ENCODE results near the gene CHML.

Gene CHML

DNA sequence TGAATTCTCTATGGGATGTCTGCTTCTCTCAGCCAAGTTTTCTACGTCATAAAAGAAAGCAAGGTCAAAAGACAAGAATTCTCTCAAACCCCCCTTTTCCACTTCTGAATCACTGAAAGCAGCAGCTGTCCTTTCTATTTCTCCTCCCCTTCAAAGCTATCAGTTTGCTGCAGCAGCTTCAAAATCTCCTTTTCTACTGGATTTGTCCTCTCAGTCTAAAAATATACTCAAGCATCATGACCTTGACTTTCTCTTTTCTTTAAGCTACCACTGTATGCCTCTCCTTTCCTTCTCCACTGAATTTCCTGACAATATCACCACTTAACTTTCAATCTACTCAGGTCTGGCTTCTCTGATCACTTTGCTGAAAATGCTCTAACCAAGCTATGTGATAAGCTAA is 13.8 kb upstream of the CHML start:
- H2AFZ ChIP-seq (ENCODE audit: low read length) = no peak overlapping the region
- no peaks in the 10 kb centered on the region for H3K79me2 ChIP-seq (ENCODE audit: insufficient read depth, low read length)
- no peak overlapping the region for H3K27ac ChIP-seq (ENCODE audit: low read depth, low read length, poor library complexity, severe bottlenecking)
- H3K36me3 ChIP-seq (ENCODE audit: insufficient read depth, low read length) = no peaks in the 10 kb centered on the region
- no peaks in the 10 kb centered on the region for H3F3A ChIP-seq (ENCODE audit: insufficient read depth, low read length)
- no peaks in the 10 kb centered on the region for H4K20me1 ChIP-seq (ENCODE audit: insufficient read depth, low read length)
- no peaks in the 10 kb centered on the region for H3K4me1 ChIP-seq (ENCODE audit: insufficient read depth, low read length, severe bottlenecking)
- H3K4me3 ChIP-seq (ENCODE audit: low read depth, low read length, poor library complexity, severe bottlenecking) = no peak overlapping the region
- TF ChIP-seq EZH2 (IDR thresholded peaks at IDR 0.05; ENCODE audit: borderline replicate concordance, low read length) (no peak), CTCF (IDR thresholded peaks at IDR 0.05; ENCODE audit: low read length) (no peak)
- H3K9me2 ChIP-seq (ENCODE audit: low read depth, low read length) = no peaks in the 10 kb centered on the region
- H3K27me3 ChIP-seq (ENCODE audit: insufficient read depth, low read length) = no peaks in the 10 kb centered on the region
- no peak overlapping the region for H3K9ac ChIP-seq (ENCODE audit: low read length)
- no peak overlapping the region for H3K4me2 ChIP-seq (ENCODE audit: low read length)
- no peaks in the 10 kb centered on the region for H3K9me3 ChIP-seq (ENCODE audit: low read length)

- Histone ChIP-seq H3K4me3 (ENCODE audit: low read depth, low read length, poor library complexity, severe bottlenecking) (no peak within 1 kb of the TSS), H3K79me2 (ENCODE audit: insufficient read depth, low read length) (no peaks in the 10 kb centered on the region), H4K20me1 (ENCODE audit: insufficient read depth, low read length) (no peaks in the 10 kb centered on the region), H3K36me3 (ENCODE audit: insufficient read depth, low read length) (no peaks in the 10 kb centered on the region), H3K9me3 (ENCODE audit: low read length) (no peaks in the 10 kb centered on the region), H3K4me2 (ENCODE audit: low read length) (no peak within 1 kb of the TSS), H3K27me3 (ENCODE audit: insufficient read depth, low read length) (no peaks in the 10 kb centered on the region), H3K9ac (ENCODE audit: low read length) (no peak within 1 kb of the TSS), H3K27ac (ENCODE audit: low read depth, low read length, poor library complexity, severe bottlenecking) (no peak within 1 kb of the TSS), H2AFZ (ENCODE audit: low read length) (no peak within 1 kb of the TSS), H3K4me1 (ENCODE audit: insufficient read depth, low read length, severe bottlenecking) (no peaks in the 10 kb centered on the region), H3F3A (ENCODE audit: insufficient read depth, low read length) (no peaks in the 10 kb centered on the region), H3K9me2 (ENCODE audit: low read depth, low read length) (no peaks in the 10 kb centered on the region)
- no peak for TF ChIP-seq CTCF (IDR thresholded peaks at IDR 0.05; ENCODE audit: low read length)
- TF ChIP-seq EZH2 (IDR thresholded peaks at IDR 0.05; ENCODE audit: borderline replicate concordance, low read length) = no peak
These were observed 11.8 kb upstream of the CHML start, which contains the start of gene WDR64 for GRCh38 chr1:241652012-241652411. WDR64 (plus strand) TSS chr1:241652281; CDS start chr1:241652485, 204 bp downstream.

GRCh38 chr1:241648159-241648558 is 8.0 kb upstream of the CHML start:
- H3K9me2 ChIP-seq (ENCODE audit: low read depth, low read length) = no peaks in the 10 kb centered on the region

More at GRCh38 chr1:241648159-241648558, 8.0 kb upstream of the CHML start:
- Histone ChIP-seq H3K36me3 (ENCODE audit: insufficient read depth, low read length) (no peaks in the 10 kb centered on the region), H3K9ac (ENCODE audit: low read length) (no peak overlapping the region), H3K4me2 (ENCODE audit: low read length) (no peak overlapping the region), H2AFZ (ENCODE audit: low read length) (no peak overlapping the region), H3K79me2 (ENCODE audit: insufficient read depth, low read length) (no peaks in the 10 kb centered on the region), H3F3A (ENCODE audit: insufficient read depth, low read length) (no peaks in the 10 kb centered on the region), H3K27me3 (ENCODE audit: insufficient read depth, low read length) (no peaks in the 10 kb centered on the region), H3K4me3 (ENCODE audit: low read depth, low read length, poor library complexity, severe bottlenecking) (no peak overlapping the region), H3K27ac (ENCODE audit: low read depth, low read length, poor library complexity, severe bottlenecking) (no peak overlapping the region), H3K9me3 (ENCODE audit: low read length) (no peaks in the 10 kb centered on the region), H4K20me1 (ENCODE audit: insufficient read depth, low read length) (no peaks in the 10 kb centered on the region), H3K4me1 (ENCODE audit: insufficient read depth, low read length, severe bottlenecking) (no peaks in the 10 kb centered on the region)
- TF ChIP-seq CTCF (IDR thresholded peaks at IDR 0.05; ENCODE audit: low read length) = no peak
- no peak for TF ChIP-seq EZH2 (IDR thresholded peaks at IDR 0.05; ENCODE audit: borderline replicate concordance, low read length)
